RWPE1 (cell line): ENCODE data around the gene ADGRD1.

Experiments
- CTCF ChIA-PET: fragments of 350-600 bp; sonication (Branson Sonifier 250); formaldehyde crosslinking; extraction: SDS; loops from one replicate; lab custom pipeline; 2021; lab: Yijun Ruan, JAX
- POLR2A ChIA-PET: fragments of 400-600 bp; formaldehyde crosslinking; extraction: SDS; loops from one replicate; lab custom pipeline; 2020; ENCODE audit warnings: antibody characterized with exemption; ENCODE audit not compliant: low non-redundant PET; lab: Yijun Ruan, JAX
- DNase-seq: peaks from one replicate; pipeline ENCODE4 v3.0.0; 2012; ENCODE audit warnings: low spot score
- H3K27ac ChIP-seq: fragments of 450-650 bp; 2 replicates; pipeline ENCODE4 v1.5.1; 2017
- TF ChIP-seq, protein P1 (sequence below): fragments of 450-650 bp; conservative IDR thresholded peaks from 2 replicates; pipeline ENCODE4 v1.5.1; 2017; ENCODE audit warnings: low read depth, mild to moderate bottlenecking

Gene ADGRD1

DNA sequence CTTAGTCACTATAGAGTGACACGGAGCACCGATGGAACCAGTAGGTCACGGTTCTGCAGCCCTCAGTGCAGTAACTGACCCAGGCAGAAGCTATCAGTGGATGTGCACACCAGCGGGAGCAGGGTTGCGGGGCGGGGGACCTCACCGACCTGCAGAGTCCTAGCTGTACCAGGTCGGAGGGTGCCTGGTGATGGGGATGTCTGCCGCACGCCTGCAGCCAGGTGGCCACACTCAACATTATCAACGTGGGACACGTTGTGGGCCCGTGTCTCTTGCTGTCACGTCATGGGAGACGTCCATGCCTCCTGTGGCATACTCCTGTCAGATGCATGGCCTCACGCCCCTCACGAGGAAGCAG, 55.2 kb downstream of the ADGRD1 start:
- no peak for DNase-seq
- POLR2A ChIA-PET = no interaction called here
- H3K27ac ChIP-seq = no peak overlapping the region
- TF ChIP-seq, protein P1, sequence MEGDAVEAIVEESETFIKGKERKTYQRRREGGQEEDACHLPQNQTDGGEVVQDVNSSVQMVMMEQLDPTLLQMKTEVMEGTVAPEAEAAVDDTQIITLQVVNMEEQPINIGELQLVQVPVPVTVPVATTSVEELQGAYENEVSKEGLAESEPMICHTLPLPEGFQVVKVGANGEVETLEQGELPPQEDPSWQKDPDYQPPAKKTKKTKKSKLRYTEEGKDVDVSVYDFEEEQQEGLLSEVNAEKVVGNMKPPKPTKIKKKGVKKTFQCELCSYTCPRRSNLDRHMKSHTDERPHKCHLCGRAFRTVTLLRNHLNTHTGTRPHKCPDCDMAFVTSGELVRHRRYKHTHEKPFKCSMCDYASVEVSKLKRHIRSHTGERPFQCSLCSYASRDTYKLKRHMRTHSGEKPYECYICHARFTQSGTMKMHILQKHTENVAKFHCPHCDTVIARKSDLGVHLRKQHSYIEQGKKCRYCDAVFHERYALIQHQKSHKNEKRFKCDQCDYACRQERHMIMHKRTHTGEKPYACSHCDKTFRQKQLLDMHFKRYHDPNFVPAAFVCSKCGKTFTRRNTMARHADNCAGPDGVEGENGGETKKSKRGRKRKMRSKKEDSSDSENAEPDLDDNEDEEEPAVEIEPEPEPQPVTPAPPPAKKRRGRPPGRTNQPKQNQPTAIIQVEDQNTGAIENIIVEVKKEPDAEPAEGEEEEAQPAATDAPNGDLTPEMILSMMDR = no peak
- CTCF ChIA-PET = no interaction called here

DNA sequence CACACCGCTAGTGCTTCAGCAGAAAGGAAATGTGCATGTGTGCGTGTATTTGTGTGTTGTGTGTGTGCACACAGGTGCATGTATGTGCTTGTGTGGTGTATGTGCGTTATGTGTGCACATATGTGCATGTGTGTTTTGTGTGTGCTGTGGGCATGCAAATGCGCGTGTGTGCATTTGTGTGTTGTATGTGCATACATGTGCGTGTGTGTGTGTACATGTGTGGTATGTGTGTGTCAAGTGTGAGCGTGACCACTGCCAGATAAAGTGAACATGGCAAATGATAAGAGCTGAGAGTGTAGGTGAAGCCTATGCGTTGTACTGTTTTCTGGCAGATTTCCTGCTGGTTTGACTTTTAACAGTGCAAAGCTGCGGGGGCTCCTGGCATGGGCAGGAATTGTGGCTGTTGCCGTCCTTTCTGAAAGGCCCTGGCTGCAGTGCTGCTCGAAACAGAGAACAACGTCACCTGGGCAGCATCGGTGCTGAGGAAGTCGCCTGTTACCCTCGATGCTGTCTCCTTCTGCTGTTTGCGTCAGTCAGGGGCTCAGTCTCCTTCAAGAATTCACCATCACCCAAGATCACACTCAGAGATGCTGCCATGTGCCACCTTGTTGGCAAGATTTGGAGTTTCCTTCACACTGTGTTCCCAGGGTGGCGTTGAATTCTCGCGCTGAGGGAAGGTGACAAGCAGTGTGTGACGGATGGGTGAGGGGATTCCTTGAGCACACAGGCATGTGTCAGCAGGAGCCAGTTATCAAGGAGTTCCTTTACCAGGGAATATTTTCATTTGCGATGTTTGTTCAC, 56.1 kb downstream of the ADGRD1 start:
- CTCF ChIA-PET = no interaction called here
- H3K27ac ChIP-seq = no peak overlapping the region
- no peak for DNase-seq
- POLR2A ChIA-PET = no interaction called here
- TF ChIP-seq, protein P1 = no peak

DNA sequence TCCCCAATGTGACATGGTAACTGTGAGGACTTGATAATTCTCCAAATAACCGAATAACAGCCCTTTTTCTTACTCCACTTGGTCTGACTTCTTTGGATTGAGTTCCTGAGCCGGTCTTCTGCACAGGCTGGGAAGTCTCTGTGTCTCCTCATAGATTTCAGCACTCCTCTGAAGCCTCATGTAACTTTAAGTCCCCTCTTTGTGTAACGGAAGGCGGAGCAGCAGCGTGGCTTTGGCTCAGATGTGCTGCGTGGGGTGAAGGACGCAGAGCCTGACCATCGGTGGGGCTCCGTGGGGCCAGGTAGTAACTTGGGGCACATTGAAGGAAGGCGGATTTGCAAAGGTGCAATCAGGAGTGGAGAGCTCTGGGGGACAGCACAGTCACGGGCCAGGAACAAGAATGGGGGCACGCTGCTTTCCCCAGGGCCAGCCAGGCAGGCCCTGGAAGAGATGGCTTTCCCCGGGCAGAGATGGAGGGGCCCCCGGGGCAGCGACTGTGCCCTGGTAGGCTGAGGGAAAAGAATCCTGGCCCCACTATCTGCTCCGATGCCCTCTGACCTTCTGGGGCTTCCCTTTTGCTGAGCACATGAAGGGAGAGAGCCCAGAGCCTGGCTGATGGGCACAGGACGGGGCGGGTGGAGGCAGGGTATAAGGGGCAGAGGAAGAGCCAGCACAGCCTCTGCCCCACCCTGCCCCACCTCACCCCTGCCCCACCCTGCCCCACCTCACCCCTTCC, 56.9 kb downstream of the ADGRD1 start:
- DNase-seq = no peak
- POLR2A ChIA-PET = no interaction called here
- CTCF ChIA-PET = no interaction called here
- H3K27ac ChIP-seq = no peak overlapping the region
- TF ChIP-seq, protein P1 = no peak

DNA sequence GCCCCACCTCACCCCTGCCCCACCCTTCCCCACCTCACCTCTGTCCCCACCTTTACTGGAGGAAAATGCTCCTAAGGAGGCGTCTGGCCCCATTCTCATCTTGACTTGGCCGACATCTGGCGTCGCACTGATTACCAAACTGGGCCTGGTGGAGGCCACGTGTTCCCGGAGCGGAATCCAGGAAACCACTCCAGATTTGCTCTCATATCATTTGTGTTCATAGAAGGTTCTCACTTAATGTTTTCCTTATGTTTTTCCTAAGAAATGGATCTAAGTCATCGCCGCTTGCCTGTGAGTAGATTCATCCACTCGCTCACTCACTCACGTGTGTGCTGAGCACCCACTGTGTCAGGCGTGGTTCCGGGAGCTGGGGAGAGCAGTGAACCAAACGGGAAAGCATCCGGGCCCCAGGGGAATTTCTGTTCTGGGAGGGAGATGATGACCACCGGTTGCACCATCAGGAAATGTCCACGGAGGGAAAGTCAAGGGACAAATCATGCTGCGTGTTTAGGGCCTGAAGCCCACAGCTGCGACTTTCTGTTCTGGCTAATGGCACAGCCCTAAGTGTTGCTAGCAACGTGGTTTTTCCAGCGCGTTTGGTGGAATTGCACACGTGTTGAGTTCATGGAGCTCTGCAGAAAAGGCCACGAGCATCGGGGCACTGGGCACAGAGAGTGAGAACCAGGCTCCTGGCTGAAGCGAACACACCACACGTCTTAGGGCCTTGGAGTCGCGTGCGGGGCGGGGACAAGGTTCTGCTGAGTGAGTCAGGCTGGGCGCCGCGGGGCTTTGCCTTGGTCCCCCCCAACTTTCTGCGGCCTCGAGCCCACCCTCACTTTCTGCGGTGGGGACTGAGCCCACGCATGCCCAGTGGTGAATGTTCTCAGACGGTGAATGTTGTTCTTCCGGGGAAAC, 57.7 kb downstream of the ADGRD1 start:
- DNase-seq = no peak
- H3K27ac ChIP-seq = no peak overlapping the region
- CTCF ChIA-PET = no interaction called here
- POLR2A ChIA-PET = no interaction called here
- TF ChIP-seq, protein P1 = no peak

DNA sequence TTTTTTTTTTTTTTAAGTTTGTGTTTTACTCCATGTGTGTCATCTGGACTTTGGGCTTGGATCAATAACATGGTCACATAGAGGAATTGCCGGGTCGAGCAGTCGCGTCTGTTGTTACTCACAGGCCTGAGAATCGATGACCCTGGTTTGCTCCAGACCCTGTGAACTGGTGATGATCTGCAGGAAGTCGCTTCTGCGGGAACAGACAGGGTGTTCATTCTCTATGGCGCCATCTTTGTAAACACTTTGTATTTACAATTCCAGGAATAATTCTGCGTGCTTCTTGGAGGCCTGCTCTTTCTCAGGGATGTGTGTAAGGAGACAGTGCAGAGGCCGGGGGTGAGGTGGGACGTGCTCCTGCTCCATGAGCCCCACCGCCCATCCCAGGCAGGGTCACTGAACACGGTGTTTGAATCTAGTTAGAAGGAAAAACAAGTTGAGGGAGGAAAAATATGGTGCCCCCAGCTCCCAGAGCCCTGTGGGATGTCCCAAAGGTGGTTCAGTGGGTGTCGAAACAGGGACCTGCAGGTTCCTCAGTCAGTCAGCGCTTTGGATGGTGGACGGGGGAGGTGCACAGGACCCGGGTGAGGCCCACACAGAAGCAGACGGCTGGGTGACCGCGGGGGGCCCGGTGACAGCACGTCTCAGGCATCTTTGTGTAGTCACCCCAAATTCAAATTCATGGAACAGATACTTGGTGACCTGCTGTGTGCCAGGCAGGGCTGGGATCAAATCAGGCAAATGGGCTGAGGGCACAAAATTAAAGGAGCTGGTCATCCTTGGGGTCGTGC, 58.8 kb downstream of the ADGRD1 start:
- POLR2A ChIA-PET = no interaction called here
- CTCF ChIA-PET = interaction anchor here (0.6 kb wide), 1 partner anchor 1946 kb away, joined by 5 read pairs; no protein-coding TSS in a partner anchor
- TF ChIP-seq, protein P1 = no peak
- H3K27ac ChIP-seq = no peak overlapping the region
- no peak for DNase-seq
